ENCODE measurements around the gene PTPN1. TPM values are rescaled to one million over a fixed set of nuclear protein-coding genes. Genes with fewer than 3 reads are reported as not detected.
"Not testable (repeated sequence)": the region's sequence is repeated elsewhere in the genome, so short reads cannot be mapped to it uniquely, and the experiment has no call there.

PTPN1 gene
- total and polyA plus RNA-seq, 8 donors, result 26.3 to 98.6 (median 30.4) TPM

DNA sequence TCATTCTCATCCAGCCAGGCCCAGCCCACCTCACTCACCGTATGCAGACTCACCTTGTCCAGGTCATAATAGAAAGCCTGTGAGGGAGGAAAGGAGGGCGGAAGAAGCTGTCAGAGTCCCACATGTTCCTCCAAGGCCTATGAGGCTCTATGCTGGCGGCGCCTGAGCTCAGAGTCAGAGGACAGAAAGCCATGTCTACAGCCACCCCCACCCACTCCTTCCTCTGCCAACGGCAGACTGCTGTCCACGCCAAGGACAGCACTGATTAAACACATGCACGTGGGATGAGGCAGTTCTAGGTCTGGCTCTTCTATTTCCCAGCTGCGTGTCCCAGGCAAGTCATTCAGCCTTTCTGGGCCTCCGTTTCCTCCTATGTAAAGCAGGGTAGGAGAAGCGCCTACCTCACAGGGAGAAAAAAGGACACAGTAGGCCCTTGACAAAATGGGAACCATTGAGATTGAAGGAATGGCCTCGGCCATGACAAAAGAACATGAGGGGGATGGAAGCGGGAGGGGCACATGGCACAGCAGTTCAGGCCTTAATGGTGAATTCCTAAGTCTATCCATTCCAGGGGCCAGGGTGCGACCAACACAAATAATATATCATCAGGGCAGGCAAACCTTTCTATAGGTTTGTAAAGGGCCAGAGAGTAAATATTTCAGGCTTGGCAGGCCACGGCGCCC lies 101.1 kb downstream of the PTPN1 start:
- DNase-seq (no peak), ATAC-seq (no peak)
- TF ChIP-seq, protein P1, sequence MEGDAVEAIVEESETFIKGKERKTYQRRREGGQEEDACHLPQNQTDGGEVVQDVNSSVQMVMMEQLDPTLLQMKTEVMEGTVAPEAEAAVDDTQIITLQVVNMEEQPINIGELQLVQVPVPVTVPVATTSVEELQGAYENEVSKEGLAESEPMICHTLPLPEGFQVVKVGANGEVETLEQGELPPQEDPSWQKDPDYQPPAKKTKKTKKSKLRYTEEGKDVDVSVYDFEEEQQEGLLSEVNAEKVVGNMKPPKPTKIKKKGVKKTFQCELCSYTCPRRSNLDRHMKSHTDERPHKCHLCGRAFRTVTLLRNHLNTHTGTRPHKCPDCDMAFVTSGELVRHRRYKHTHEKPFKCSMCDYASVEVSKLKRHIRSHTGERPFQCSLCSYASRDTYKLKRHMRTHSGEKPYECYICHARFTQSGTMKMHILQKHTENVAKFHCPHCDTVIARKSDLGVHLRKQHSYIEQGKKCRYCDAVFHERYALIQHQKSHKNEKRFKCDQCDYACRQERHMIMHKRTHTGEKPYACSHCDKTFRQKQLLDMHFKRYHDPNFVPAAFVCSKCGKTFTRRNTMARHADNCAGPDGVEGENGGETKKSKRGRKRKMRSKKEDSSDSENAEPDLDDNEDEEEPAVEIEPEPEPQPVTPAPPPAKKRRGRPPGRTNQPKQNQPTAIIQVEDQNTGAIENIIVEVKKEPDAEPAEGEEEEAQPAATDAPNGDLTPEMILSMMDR (IDR thresholded peaks at IDR 0.05), result no peak
- Histone ChIP-seq H3K36me3 (no peaks in the 10 kb centered on the region), H3K27me3 (no peaks in the 10 kb centered on the region), H3K9me3 (no peaks in the 10 kb centered on the region), H3K4me1 (no peaks in the 10 kb centered on the region), H3K27ac (no peak overlapping the region), H3K4me3 (no peak overlapping the region)
- intact Hi-C loops (cut with DNase I), result no loop called here

DNA sequence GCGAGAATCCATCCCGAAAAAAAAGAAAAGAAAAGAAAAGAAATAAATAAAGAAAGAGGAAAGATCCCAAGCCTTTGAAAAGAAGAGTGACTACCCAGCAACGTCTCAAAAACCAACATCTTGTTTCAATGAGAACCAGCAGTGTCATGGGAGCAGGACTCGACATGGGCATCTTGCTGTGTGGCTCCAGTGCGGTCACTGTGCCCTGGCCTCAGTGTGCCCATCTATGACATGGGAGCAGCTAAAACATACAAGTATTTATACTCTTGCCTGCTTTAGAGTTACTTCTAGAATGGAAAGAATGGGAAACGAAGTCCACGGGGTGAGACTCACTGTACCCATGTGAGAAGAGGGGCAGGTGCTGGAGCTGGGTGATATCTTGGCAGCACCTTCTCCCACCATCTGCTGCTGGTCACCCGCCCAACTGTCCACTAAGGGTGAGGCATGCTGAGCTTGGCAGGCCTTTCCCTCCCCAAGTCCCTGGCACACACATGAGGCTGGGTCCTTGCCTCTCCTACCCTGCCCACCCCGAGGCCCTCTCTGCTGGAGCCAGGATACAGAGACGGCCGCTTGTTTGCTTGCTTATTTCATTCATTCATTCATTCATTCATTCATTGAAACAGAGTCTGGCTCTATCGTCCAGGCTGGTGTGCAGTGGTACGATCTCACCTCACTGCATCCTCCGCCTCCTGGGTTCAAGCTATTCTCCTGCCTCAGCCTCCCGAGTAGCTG lies 103.4 kb downstream of the PTPN1 start:
- Histone ChIP-seq H3K9me3 (no peaks in the 10 kb centered on the region), H3K27ac (no peak overlapping the region), H3K4me3 (no peak overlapping the region), H3K27me3 (no peaks in the 10 kb centered on the region), H3K36me3 (no peaks in the 10 kb centered on the region), H3K4me1 (no peaks in the 10 kb centered on the region)
- no peak for ATAC-seq
- DNase-seq, result no peak
- intact Hi-C loops (cut with DNase I), result no loop called here
- TF ChIP-seq, protein P1 (IDR thresholded peaks at IDR 0.05), result no peak

DNA sequence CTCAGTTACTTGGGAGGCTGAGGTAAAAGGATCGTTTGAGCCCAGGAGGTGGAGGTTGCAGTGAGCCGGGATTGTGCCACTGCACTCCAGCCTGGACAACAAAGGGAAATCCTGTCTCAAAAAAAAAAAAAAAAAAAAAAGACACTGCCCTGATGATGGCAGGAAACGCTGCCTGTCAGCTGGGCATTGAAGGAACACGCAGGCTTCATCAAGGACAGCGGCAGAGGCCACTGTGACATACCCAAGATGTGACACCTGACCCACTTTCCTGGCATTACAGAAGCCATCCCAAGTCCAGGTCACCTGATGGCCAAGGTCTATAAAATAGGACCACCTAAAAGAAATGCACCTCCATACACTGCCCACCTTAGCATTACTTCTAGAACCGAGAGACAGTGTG lies 105.2 kb downstream of the PTPN1 start:
- intact Hi-C loops (cut with DNase I), result no loop called here
- ATAC-seq (no peak), DNase-seq (no peak)
- Histone ChIP-seq H3K4me1 (no peaks in the 10 kb centered on the region), H3K9me3 (no peaks in the 10 kb centered on the region), H3K27me3 (no peaks in the 10 kb centered on the region), H3K4me3 (no peak overlapping the region), H3K27ac (no peak overlapping the region), H3K36me3 (no peaks in the 10 kb centered on the region)
- TF ChIP-seq, protein P1 (IDR thresholded peaks at IDR 0.05), result no peak

DNA sequence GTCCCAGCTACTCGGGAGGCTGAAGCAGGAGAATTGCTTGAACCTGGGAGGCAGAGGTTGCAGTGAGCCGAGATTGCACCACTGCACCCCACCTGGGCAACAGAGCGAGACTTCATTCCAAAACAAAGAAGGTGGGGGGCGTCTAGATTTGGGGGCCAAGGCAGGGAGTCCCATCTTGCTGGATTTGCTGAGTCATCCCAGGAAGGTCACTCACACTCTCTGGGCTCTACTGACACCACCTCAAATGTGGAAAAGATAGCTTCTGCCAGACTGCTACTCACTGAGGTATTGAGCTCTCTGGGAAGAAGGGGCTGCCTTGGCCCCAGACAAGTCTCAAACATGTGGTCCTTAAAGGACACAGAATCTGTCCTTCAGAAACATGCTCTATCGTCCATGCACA lies 106.8 kb downstream of the PTPN1 start:
- no peaks in the 10 kb centered on the region for H3K27me3 ChIP-seq
- no peaks in the 10 kb centered on the region for H3K36me3 ChIP-seq
- TF ChIP-seq, protein P1 (IDR thresholded peaks at IDR 0.05), result no peak
- no peak overlapping the region for H3K27ac ChIP-seq
- no peak overlapping the region for H3K4me3 ChIP-seq
- H3K9me3 ChIP-seq, result peaks cover 0 to 13% of the 10 kb centered on the region in 2 donors
- no peaks in the 10 kb centered on the region for H3K4me1 ChIP-seq
- ATAC-seq, result no peak
- no peak for DNase-seq
- intact Hi-C loops (cut with DNase I), result no loop called here

DNA sequence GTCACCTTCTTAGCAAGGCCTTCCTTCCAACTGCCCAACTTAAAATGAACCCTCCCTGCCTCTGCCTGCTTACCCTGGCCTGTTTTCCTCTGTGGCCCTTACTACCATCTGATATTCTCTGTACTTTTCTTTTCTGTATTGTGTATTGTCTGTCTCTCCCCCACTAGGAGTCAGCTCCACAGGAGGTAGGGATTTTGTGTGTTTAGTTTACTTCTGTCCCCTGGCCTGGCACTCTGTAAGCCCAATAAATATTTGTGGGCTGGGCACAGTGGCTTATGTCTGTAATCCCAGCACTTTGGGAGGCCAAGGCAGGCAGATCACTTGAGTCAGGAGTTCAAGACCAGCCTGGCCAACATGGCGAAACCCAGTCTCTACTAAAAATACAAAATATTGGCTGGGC lies 108.4 kb downstream of the PTPN1 start:
- no peaks in the 10 kb centered on the region for H3K27me3 ChIP-seq
- TF ChIP-seq, protein P1 (IDR thresholded peaks at IDR 0.05), result no peak

DNA sequence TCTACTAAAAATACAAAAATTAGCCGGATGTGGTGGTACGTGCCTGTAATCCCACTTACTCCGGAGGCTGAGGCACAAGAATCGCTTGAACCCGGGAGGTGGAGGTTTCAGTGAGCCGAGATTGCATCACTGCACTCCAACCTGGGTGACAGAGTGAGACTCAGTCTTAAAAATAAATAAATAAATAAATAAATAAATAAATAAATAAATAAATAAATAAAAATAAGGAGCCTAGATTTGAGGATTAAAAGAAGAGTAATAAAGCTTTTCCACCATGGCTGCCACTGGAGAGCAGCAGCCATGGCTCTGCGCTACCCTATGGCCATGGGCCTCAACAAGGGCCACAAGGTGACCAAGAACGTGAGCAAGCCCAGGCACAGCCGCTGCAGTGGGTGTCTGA lies 110.3 kb downstream of the PTPN1 start:
- H3K27ac ChIP-seq; H3K27me3 ChIP-seq; H3K4me3 ChIP-seq; DNase-seq; intact Hi-C loops (cut with DNase I); H3K4me1 ChIP-seq; H3K36me3 ChIP-seq; ATAC-seq: not testable (repeated sequence)
- H3K9me3 ChIP-seq, result peaks cover 0 to 13% of the 10 kb centered on the region in 2 donors

More for the DNA sequence above, 108.4 kb downstream of the PTPN1 start:
- DNase-seq, result no peak
- Histone ChIP-seq H3K4me1 (no peaks in the 10 kb centered on the region), H3K36me3 (no peaks in the 10 kb centered on the region), H3K27ac (no peak overlapping the region), H3K9me3 (peaks cover 0 to 13% of the 10 kb centered on the region in 2 donors), H3K4me3 (no peak overlapping the region)
- ATAC-seq, result no peak
- intact Hi-C loops (cut with DNase I), result no loop called here
